NCI-H1417 (cell line): ENCODE results near the gene NFYA.

Experiments
- DNase-seq, 3 experiments: peaks; one replicate each; lab custom pipeline; 2025; lab: John Stamatoyannopoulos, UW

The NFYA gene

DNA sequence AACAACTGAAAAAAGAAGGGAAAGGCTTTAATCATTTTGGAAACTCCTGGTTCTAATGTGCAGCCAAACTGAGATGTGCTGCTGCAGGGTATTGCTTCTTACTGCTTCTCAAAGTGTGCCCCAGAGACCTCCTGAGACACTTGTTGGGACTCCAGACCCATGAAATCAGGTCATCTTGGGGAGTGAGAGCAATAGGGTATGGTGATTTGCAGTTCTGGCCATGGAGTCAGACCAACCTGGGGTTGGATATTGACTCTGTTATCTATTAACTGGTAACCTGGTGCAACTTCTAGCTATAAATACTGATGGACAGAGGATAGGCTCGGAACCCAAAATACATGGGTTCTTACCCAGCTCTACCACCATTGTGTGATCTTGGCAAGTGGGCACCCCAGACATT is 26.7 kb upstream of the NFYA start:
- no peak for DNase-seq

GRCh38 chr6:41047306-41047705 is 25.5 kb upstream of the NFYA start:
- DNase-seq = no peak

- no peak for DNase-seq
These were observed 24.7 kb upstream of the NFYA start for GRCh38 chr6:41047745-41048732.

- DNase-seq = no peak
These were observed 23.3 kb upstream of the NFYA start for GRCh38 chr6:41049521-41049920.

DNA sequence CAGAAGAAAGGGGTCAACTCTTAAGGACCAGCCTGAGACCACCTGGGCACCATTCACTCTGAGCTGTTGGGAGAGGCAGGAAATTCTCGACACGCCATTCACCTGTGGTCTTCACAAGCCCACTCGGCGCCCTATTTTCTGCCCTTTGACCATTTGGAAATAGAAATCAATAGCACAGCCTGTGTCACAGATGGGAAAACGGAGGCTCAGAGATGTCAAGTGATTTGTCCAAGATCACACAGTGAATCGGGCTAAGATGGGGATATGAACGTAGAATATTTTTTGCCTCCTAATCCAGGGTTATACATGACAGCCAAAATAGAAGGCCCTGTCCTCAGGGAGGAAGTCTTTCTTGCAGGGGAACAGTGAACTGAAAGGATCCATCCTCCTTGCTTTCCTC is 22.8 kb upstream of the NFYA start:
- DNase-seq = no peak

GRCh38 chr6:41050536-41050935 is 22.2 kb upstream of the NFYA start:
- DNase-seq = no peak

DNA sequence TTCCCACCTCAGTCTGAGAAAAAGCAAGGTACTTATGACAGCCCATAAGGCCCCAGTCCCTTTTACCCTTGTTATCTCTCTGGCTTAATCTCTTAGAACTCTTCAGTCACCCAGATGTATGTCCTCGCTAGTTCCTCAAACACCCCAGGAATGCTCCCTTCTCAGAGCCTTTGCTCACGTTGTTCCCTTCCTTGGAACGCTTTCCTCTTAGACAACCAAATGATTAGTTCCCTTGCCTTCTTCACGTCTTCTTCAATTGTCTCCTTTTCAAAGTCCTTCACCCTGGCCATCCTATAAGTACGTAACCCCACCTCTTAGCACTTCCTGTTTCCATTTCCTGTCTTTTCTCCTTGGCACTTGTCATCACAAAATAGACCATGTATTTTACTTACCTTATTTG is 20.9 kb upstream of the NFYA start:
- no peak for DNase-seq

DNA sequence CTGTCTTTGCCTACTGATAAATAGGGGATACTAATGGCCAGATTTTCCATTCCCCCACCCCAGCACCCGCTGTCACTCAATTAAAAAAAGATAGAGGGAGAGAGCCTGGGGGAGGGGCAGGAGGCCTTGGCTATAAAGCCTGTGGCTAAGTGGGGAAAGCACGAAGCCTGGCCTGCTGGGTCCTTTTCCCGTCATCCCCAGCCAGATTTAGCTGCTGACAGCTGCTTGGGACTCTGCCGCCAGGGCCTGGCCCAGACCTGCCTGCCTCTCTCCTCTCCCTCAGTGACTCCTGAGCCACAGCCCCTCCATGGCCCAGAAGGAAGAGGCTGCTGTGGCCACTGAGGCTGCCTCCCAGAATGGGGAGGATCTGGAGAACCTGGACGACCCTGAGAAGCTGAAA is 19.7 kb upstream of the NFYA start, which contains the start of gene APOBEC2:
APOBEC2 (plus strand) TSS at position 162 of the 400 bp plus-strand sequence; CDS start at position 308, 146 bp downstream.
- peak in 1 of 3 experiments; percentile 31 for DNase-seq

GRCh38 chr6:41054511-41054910 is 18.3 kb upstream of the NFYA start:
- no peak for DNase-seq

DNA sequence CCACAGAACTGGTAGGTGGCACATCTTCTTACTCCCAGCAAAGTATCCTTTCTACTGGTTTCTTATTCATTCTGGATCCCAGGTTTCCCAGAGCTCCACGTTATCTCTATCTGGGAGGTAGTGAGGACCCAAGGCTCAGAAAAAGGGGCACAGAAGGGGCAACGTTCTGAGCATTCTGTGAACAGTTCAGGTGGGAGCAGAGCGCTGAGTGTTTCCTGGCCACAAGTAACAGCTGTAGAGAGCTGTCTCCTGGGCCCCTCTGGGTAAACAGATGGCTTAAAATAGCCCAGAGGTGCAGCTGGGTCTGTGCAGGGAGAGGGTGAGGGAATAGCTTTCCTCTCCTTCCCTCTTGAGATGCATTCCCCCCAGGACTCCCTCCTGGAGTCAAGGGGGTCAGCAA is 17.6 kb upstream of the NFYA start:
- DNase-seq = peak; percentile 29 to 65 (median 31)

GRCh38 chr6:41056768-41057490 is 15.8 kb upstream of the NFYA start:
- DNase-seq = no peak

DNA sequence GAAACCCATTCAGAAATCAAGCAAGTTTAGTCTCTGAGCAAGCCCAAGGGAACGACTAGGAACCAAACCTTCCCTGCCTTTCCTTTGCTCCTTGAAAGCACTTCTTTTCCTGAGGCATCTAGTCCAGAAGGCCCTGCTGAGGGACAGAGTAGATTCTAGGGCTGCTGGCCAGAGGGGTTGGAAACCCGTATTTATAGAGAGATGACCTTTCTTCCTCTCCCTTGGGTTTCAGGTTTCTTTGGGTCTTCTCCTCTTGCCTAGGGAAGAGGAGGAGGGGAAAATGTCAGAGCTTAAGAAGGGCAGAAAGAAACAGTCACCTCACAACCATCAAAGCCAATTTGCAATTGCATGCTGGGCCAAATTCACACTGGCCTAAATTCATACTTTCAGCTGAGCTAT is 14.0 kb upstream of the NFYA start:
- DNase-seq = no peak

- DNase-seq = no peak
These were observed 13.2 kb upstream of the NFYA start for GRCh38 chr6:41059556-41059955.

- no peak for DNase-seq
These were observed 11.5 kb upstream of the NFYA start for GRCh38 chr6:41061196-41061726.

- DNase-seq = no peak
These were observed 10.7 kb upstream of the NFYA start for GRCh38 chr6:41062056-41062455.

GRCh38 chr6:41063884-41064285 is 8.9 kb upstream of the NFYA start:
- no peak for DNase-seq

GRCh38 chr6:41064841-41065240 is 7.9 kb upstream of the NFYA start:
- DNase-seq = no peak

DNA sequence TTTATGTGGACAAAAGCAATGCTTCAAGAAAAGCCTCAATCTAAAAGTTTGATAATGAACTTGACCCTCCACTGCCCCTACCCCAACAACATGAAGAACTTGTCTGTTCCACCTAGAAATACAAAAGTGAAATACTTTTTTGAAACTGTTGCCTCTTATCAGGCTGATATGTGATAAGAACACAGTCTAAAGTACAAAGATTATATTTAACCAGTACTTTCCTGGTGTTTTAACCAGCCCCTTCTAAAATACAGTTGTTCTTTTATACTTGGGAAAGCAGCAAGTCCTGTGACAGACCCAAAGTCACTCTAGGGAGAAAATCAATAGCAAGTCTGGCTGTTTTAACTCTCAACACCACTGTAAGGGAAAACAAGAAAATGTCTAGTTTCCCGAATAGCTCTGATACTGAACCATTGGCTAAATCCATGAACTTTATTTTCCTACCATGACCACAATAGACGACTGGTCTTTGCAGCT is 7.2 kb upstream of the NFYA start:
- DNase-seq = no peak

DNA sequence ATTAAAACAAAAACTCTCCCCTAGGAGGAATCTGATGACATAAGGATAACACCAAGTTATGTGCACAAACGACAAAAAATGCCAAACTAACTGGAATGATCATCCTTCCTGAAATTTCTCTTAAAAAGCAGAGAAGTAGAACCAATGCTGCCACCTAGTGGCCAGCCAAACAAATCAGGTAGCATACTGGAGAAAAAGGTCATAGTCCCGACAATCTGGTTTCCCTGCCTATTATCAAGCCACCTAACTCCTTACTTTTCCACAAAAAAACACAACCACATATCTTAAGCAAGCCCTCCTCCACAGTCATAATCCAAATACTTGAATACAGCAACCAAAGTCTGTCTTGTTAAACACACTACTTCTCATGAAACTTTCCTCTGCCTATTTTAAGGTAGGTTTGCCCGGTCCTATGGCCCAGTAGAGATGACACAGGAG is 5.9 kb upstream of the NFYA start:
- peak; percentile 35 to 85 (median 81) for DNase-seq

DNA sequence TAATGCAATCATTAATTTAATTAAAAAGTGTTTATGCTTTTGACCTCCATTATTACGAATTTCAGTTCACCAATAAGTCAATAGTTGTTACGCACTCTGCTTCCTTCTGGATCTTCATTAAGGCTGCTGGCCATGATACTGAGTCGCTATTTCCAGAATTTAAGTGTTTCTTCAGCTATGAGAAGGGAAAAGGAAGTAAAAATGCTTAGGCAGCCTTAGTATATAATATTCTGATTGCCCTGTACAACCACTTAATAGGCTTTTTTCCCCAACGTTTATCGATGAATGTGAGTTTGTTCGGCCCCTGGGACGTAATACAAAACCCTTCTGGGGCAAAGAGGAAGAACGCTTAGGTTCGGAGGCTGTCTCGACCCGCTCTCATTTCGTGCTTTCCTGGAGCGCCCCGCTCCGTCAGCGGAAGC is 1.3 kb upstream of the NFYA start:
- DNase-seq = no peak

DNA sequence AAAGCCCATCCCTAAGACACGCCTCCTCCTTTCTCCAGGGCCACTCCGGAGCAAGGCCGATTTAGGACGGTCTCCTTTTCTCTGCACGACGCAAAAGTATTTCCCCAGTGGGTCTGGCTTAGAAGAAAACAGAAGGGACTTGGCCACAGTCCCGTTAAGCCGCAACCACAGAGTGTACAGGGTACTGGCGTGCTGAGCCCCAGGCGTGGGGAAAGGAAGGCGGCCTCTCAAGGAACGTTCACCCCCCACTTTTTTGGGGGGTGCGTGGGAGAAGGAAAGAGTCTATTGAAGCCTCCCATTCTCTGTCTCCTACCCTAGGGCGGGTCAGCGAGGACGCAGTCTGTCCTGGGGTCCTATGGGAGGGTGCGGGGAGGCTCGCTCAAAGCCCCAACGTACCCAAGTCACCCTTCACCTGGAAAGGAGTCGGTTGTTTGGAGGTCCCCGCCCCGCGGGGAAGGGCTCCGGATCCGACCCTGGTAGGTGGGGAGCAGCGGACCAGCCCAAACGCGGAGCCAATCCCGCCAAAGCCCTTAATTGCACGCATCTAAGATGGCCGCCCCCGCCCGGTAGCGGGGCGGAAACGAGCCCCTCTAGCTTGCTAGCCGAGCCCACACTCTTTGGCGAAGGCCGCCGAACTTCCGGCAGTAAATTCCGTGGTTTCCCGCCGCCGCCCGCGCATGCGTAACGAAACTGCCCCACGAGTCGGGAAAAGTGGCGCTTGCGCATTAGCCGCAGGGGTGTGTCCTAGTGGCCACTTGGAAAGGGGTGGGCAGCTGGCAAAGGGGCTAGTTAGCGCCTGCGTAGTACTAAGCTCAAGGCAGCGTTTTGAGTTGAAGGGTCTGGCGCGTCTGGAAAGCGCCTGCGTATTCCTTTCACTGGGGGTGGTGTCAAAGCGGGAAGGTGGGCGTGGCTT is 595 bp upstream of the NFYA start, which contains the start of gene OARD1:
OARD1 (minus strand) TSS at position 434 of the 913 bp plus-strand sequence. CDS start 722 bp downstream, outside the sequence.
- DNase-seq = peak; percentile 100
